NCI-H1092 treated with DMSO at 0.1 percent for 48 hours (cell line): ENCODE measurements around the gene UCMA.
"Not testable (repeated sequence)": the region's sequence is repeated elsewhere in the genome, so short reads cannot be mapped to it uniquely, and the experiment has no call there.

ENCODE experiments used
- DNase-seq: peaks from one replicate; lab custom pipeline; 2025; lab: John Stamatoyannopoulos, UW

UCMA gene

GRCh38 chr10:13234172-13234571 lies at the start of gene UCMA:
Gene UCMA, minus strand, starts transcription at chr10:13234374. Its CDS starts 116 bp downstream, at chr10:13234258.
- no peak for DNase-seq

DNA sequence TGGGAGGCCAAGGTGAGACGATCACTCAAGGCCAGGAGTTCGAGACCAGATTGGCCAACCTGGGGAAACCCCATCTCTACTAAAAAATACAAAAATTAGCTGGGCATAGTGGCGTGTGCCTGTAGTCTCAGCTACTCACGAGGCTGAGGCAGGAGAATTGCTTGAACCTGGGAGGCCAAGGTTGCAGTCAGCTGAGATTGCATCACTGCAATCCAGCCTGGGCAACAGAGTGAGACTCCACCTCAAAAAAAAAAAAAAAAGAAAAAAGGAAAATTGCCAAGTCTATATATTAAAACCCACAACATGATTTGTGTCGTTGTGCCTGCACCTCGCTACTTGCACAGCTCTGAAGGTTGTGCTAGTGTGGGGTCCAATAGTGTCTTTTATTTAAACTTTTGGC lies 48.2 kb upstream of the UCMA start:
- DNase-seq: not testable (repeated sequence)

- no peak for DNase-seq
Measured at GRCh38 chr10:13276749-13277365, 42.7 kb upstream of the UCMA start.

- not testable (repeated sequence) for DNase-seq
Measured at GRCh38 chr10:13276146-13276545, 42.0 kb upstream of the UCMA start.

DNA sequence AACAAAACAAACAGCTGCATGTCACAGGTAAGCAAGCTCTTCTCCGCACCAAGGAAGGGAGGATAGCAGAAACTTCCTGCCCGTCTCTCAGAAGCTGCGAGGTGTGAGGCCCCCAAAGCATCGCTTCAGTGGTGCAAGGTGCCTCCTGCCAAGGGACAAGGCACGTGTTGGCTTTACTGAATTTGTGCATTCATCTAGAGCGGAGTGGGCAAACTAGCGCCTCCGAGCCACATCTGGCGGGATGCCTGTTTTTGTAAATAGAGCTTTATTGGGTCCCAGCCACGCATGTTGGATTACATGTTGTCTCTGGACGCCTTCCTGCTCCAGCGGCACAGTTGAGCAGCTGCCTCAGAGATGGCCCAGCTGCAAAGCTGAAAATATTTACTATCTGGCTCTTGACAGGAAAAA lies 38.0 kb upstream of the UCMA start:
- peak; percentile 90 for DNase-seq

GRCh38 chr10:13271552-13272163 lies 37.5 kb upstream of the UCMA start:
- peak; percentile 46 for DNase-seq

DNA sequence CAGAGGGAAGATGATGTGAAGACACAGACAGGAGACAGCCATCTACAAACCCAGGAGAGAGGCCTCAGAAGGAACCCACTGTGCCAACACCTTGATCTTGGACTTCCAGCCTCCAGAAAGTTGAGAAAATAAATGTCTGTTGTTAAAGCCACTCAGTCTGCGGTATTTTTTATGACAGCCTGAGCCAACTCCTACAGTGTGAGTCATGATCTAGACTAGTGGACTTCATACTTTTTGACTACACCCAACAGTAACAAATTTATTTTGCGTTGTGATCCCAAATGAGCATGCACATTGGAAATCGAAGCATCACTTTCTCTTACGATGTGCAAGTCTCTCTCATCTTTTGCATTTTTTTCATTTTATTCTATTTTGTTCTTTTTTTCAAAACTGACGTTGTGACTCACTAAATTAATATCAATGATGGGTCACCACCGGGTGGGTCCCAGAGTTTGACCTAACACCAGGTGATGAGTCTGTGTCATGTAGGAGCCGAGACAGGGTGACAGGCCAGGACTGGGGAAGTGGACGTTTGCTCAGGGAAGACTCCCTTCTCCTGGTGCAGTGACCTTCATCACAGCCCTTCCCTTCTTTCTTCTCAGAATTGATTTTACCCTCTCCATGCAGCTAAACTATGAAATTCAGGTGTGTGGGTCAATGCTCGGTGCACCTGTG lies 36.8 kb upstream of the UCMA start:
- no peak for DNase-seq

DNA sequence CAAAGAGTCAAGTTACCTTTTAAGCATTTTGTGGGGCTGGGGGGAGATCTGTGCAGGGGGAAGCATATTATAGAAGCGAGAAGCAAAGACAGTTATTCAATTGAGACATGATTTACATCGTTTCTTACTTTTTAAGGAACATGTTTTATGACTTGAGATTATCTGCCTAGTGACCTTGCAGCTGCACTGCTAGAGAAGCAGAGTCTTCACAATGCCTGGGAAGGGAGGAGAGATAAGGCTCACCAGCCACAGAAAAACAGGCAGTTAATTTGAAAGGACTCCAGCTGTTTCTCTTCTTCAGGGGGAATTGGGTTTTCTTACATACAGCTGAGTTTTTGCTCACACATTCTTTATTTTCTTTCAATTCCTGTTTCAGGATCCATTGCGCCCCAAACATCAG lies 34.7 kb upstream of the UCMA start:
- no peak for DNase-seq

DNA sequence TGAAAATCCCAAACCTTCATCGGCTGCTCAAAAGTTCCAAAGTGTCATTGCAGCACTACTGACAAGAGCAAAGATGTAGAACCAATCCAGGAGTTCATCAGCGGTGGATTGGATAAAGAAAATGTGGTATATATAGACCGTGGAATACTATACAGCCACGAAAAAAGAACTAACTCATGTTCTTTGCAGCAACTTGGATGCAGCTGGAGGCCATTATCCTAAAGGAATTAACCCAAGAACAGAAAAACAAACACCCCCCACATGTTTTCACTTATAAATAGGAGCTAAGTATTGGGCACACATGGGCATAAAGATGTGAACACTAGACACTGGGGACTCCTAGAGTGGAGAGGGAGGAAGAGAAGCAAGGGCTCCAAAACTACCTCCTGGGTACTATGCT lies 34.1 kb upstream of the UCMA start:
- DNase-seq: no peak

DNA sequence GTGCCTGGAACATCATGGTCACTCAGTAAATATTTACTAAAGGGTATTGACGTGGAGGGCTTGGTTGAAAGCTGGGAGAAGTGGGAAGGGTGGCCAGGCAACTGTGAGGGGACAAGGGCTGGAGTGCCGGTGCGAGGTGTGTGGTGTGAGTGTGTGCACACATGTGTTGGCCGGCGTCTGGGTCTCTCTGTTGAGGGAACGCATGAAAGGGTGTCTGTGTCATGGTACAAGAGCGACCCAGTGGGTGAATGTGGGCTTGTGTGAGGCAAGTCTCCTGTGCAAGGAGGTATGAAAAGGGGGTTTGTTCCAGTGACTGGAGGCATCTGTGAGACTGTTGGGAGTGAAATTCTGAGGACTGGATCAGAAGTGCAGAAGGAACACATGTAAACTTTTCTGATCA lies 29.4 kb upstream of the UCMA start:
- no peak for DNase-seq

DNA sequence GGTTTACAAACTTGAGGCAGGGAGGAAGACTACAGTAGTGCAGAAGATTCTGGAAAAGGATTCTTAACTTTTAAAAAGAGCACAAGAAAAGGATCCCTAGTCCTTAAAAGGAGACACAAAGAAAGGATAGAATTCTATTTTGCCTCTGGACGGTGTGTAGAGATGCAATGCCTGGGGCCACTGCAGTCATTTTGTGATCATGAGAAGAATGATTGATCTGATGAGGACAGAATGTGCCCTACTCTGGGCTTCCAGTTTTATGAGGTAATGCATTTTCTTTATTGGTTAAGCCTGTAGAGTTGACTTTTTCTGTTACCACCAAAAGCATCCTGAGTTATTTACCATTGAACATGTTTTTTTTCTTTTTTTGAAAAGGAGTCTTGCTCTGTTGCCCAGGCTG lies 28.3 kb upstream of the UCMA start:
- no peak for DNase-seq

DNA sequence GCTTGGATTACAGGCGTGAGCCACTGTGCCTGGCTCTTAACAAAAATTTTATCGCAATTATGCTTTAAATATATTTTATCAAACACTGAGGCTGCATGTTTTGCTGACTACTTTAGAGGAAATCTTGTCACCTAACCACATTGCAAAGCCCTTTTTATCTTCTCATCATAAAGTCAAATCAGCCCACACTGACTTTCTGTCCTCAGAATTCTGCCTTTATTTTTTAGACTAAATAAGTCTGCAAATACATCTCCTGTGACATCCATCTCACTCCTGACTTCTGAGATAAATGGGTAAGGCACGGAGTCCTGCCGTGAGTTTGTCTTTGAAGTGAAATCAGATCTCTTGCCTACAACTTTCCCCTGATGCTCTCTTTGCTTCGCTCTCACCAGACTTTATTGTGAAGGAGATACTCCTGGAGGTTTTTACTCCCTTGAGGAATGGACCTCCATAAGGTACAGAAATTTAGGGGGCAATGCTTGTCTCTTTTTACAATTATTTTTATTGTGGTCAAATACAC lies 23.5 kb upstream of the UCMA start:
- DNase-seq: no peak

- DNase-seq: no peak
Measured at GRCh38 chr10:13256627-13257026, 22.5 kb upstream of the UCMA start.

GRCh38 chr10:13253726-13254125 lies 19.6 kb upstream of the UCMA start:
- no peak for DNase-seq

GRCh38 chr10:13247784-13248183 lies 13.6 kb upstream of the UCMA start:
- DNase-seq: no peak

DNA sequence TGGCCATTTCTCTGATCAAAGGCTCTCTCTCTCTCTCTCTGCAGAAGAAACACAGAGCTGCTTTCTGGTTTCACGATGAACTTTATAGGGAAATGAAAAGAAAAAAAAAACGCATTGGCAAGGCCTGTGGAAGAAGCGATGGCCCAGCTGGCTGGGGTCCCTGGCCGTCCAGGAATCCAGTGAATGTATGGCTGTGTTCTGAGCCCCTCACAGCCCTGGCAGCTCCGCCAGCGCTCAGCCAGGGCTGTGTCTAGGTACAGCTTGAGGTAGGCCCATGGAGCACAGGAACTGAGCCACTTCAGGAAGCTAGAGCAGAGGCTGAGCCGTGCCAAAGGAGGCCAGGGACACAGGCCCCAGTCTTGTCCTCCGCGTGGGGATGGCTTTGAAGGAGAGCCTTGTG lies 13.1 kb upstream of the UCMA start:
- no peak for DNase-seq

DNA sequence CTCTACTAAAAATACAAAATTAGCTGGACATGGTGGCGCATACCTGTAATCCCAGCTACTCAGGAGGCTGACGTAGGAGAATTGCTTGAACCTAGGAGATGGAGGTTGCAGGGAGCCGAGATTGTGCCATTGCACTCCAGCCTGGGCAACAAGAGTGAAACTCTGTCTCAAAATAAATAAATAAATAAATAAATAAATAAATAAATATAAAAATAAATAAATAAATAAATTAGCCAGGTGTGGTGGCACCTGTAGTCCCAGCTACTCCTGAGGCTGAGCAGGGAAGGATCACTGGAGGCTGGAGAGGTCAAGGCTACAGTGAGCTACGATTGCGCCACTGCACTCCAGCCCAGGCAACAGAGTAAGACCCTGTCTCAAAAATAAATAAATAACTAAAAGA lies 8.1 kb upstream of the UCMA start:
- DNase-seq: not testable (repeated sequence)

DNA sequence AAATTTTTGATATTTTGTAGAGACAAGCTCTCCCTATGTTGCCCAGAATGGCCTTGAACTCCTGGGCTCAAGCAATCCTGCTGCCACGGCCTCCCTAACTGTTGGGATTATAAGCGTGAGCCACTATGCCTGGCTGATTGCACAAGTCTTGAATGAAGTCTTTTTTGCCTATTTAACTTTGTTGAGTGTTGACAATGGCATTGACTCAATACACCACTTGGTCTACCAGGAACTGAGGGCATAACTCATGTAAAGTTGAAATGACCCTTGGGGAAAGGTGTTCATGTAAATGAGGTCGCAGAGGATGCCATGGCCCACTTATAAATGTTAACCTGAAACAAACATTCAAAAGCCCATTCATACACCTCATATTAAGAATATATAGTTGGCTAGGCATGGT lies 7.4 kb upstream of the UCMA start:
- no peak for DNase-seq

DNA sequence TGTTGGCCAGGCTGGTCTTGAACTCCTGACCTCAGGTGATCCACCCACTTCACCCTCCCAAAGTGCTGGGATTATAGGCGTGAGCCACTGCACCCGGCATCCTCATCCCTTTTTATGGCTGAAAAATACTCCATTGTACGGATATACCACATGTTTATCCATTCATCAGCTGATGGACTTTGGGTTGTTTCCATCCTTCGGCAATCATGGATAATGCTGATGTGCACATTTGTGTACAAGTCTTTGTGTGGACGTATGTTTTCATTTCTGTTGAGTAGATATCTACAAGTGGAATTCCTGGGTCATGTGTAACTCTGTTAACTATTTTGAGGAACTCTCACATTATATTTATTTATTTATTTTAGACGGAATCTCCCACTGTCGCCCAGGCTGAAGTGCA lies 5.7 kb upstream of the UCMA start:
- DNase-seq: no peak

- no peak for DNase-seq
Measured at GRCh38 chr10:13238271-13239077, 4.3 kb upstream of the UCMA start.

DNA sequence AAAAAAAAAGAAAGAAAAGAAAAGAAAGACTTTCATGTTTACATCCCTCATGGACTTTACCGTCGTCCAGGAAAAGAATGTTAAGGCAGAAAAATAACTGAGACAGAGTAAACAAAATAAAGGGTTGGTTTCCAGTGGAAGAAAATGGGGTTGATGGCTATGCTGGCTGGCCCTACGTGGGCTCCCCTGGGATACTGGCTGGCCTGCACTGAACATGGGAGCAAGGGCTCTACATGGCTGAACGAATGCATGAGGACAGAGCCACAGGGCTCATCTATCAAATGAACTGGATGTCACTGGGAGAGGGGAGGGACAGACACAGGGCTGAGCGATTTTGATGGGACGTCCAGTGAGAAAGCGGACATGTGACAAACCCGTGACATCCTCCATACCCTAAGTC lies 2.5 kb upstream of the UCMA start:
- DNase-seq: no peak

GRCh38 chr10:13234736-13235135 lies 562 bp upstream of the UCMA start:
- not testable (repeated sequence) for DNase-seq

DNA sequence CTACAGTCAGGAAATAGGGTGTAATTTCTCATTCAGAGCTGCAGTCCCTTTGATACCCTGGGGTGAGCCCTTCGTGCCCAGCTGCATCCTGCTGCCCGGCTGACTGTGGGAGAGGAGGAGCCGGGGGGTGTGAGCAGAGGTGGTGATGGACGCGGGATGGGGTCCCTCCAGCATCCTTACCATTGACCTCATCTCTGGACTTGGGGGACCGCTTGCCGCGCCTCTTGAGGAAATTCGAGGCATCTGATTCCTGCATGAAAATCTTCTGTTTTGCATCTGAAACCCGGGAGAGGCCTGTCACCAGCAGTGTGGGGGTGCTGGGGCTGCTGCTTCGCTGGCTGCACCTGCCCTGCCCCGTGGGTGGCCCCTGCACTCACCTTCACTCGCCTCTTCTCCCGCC lies 816 bp downstream of the UCMA start:
- DNase-seq: no peak
